Measurements from ENCODE around the gene KICS2. TPM values are rescaled to one million over a fixed set of nuclear protein-coding genes. Genes with fewer than 3 reads are reported as not detected.
"Not testable (repeated sequence)": the region's sequence is repeated elsewhere in the genome, so short reads cannot be mapped to it uniquely, and the experiment has no call there.

Gene KICS2
- total and polyA plus RNA-seq, 2 of the 13 experiments (the other 11 are each of a cell fraction or from before 2014, with no cell fraction given) = 3.5 to 6.6 TPM

- ATAC-seq (no peak), FAIRE-seq (no peak), DNase-seq (ENCODE audit: low spot score) (no peak)
- BruUV-seq (replicated peaks) = no TSS peak
- H2AFZ ChIP-seq (ENCODE audit: low read length) = no peak overlapping the region
- H3K9ac ChIP-seq (ENCODE audit: insufficient read depth, low read depth, low read length) = no peak overlapping the region
- 90% methylated on average over 5 of the region's 5 CpGs for WGBS (ENCODE audit: low lambda C conversion rate)
- POLR2A ChIA-PET = no interaction called here
- H4K20me1 ChIP-seq (ENCODE audit: insufficient read depth, low read length) = no peaks in the 10 kb centered on the region
- H3K4me3 ChIP-seq (replicated peaks in 1 of 3; ENCODE audit: insufficient read depth in 1 of 3, low read depth in 2 of 3, low read length in 3 of 3) = no peak overlapping the region
- no peaks in the 10 kb centered on the region for H3K79me2 ChIP-seq (ENCODE audit: insufficient read depth, low read length)
- CTCF ChIA-PET (ENCODE audit: low intra/inter-chr PET ratio, low total read pairs) = no interaction called here
- no peaks in the 10 kb centered on the region for H3K9me3 ChIP-seq (ENCODE audit: low read length)
- peaks cover 9% of the 10 kb centered on the region for H3K4me1 ChIP-seq (ENCODE audit: insufficient read depth, low read length)
- H3K36me3 ChIP-seq (replicated peaks in 1 of 2; ENCODE audit: control insufficient read depth in 1 of 2, insufficient read depth in 2 of 2, low read length in 2 of 2) = no peaks in the 10 kb centered on the region; a peak in 1 of 5 replicates
- no peak overlapping the region for H3K27ac ChIP-seq (ENCODE audit: extremely low read length, insufficient read depth, low read length)
- intact Hi-C loops (cut with micrococcal nuclease; ENCODE audit: unreplicated experiment) = no loop called here
- in situ Hi-C loops (cut with HindIII; ENCODE audit: extremely low pct_ligation_motif_present, low pct_unique_long_range_greater_than_20kb) = no loop called here
- H3K4me2 ChIP-seq (ENCODE audit: low read depth, low read length) = no peak overlapping the region
- H3K27me3 ChIP-seq (ENCODE audit: control insufficient read depth in 1 of 2, insufficient read depth in 2 of 2, low read length in 2 of 2) = no peaks in the 10 kb centered on the region
- TF ChIP-seq ZNF282 (IDR thresholded peaks at IDR 0.05; ENCODE audit: partially characterized antibody) = no peak
Observed at GRCh38 chr12:64203036-64203435, 19.1 kb downstream of the KICS2 start.

- CTCF ChIA-PET (ENCODE audit: low intra/inter-chr PET ratio, low total read pairs); DNase-seq (ENCODE audit: low spot score); H2AFZ ChIP-seq (ENCODE audit: low read length); H3K4me1 ChIP-seq (ENCODE audit: insufficient read depth, low read length); BruUV-seq (replicated peaks); intact Hi-C loops (cut with micrococcal nuclease; ENCODE audit: unreplicated experiment); H3K4me2 ChIP-seq (ENCODE audit: low read depth, low read length); H3K9ac ChIP-seq (ENCODE audit: insufficient read depth, low read depth, low read length); FAIRE-seq; ATAC-seq; H3K27me3 ChIP-seq (ENCODE audit: control insufficient read depth in 1 of 2, insufficient read depth in 2 of 2, low read length in 2 of 2); H3K9me3 ChIP-seq (ENCODE audit: low read length); H3K79me2 ChIP-seq (ENCODE audit: insufficient read depth, low read length); H3K27ac ChIP-seq (ENCODE audit: extremely low read length, insufficient read depth, low read length); in situ Hi-C loops (cut with HindIII; ENCODE audit: extremely low pct_ligation_motif_present, low pct_unique_long_range_greater_than_20kb); H4K20me1 ChIP-seq (ENCODE audit: insufficient read depth, low read length); H3K4me3 ChIP-seq (replicated peaks in 1 of 3; ENCODE audit: insufficient read depth in 1 of 3, low read depth in 2 of 3, low read length in 3 of 3); POLR2A ChIA-PET: not testable (repeated sequence)
- peaks cover 3 to 17% of the 10 kb centered on the region in 2 experiments; a peak in 4 of 5 replicates for H3K36me3 ChIP-seq (replicated peaks in 1 of 2; ENCODE audit: control insufficient read depth in 1 of 2, insufficient read depth in 2 of 2, low read length in 2 of 2)
- WGBS (ENCODE audit: low lambda C conversion rate) = 90% methylated on average over 6 of the region's 15 CpGs
Observed at GRCh38 chr12:64195841-64196240, 26.3 kb downstream of the KICS2 start.
